BE2C (cell line): ENCODE results near the gene ENOX1.

Source experiments
- DNase-seq: peaks from one replicate; pipeline ENCODE4 v3.0.0-alpha.2; 2020
- H3K27me3 ChIP-seq: fragments of 250-450 bp; sonication (Bioruptor Pico); 2 replicates; pipeline ENCODE4 v1.5.1; 2020; ENCODE audit warnings: mild to moderate bottlenecking
- H3K36me3 ChIP-seq: fragments of 250-450 bp; sonication (Bioruptor Pico); 2 replicates; pipeline ENCODE4 v1.5.1; 2020; ENCODE audit warnings: mild to moderate bottlenecking
- H3K4me1 ChIP-seq: fragments of 250-450 bp; sonication (Bioruptor Pico); 2 replicates; pipeline ENCODE4 v1.5.1; 2020
- H3K4me3 ChIP-seq: 2 replicates; pipeline ENCODE4 v1.5.1; 2011; ENCODE audit warnings: low read depth, low read length
- H3K9me3 ChIP-seq: fragments of 250-450 bp; sonication (Bioruptor Pico); 2 replicates; pipeline ENCODE4 v1.5.1; 2020
- TF ChIP-seq, protein P1 (sequence below): IDR thresholded peaks from 2 replicates; pipeline ENCODE4 v1.5.1; 2012; ENCODE audit warnings: mild to moderate bottlenecking, low read depth, low read length

ENOX1 gene

GRCh38 chr13:43816401-43816889 lies 29.7 kb upstream of the ENOX1 start:
- H3K36me3 ChIP-seq: no peaks in the 10 kb centered on the region
- no peaks in the 10 kb centered on the region for H3K27me3 ChIP-seq
- H3K4me1 ChIP-seq: no peaks in the 10 kb centered on the region; the same call in 1 of the 2 replicates
- H3K4me3 ChIP-seq: no peak overlapping the region
- TF ChIP-seq, protein P1, sequence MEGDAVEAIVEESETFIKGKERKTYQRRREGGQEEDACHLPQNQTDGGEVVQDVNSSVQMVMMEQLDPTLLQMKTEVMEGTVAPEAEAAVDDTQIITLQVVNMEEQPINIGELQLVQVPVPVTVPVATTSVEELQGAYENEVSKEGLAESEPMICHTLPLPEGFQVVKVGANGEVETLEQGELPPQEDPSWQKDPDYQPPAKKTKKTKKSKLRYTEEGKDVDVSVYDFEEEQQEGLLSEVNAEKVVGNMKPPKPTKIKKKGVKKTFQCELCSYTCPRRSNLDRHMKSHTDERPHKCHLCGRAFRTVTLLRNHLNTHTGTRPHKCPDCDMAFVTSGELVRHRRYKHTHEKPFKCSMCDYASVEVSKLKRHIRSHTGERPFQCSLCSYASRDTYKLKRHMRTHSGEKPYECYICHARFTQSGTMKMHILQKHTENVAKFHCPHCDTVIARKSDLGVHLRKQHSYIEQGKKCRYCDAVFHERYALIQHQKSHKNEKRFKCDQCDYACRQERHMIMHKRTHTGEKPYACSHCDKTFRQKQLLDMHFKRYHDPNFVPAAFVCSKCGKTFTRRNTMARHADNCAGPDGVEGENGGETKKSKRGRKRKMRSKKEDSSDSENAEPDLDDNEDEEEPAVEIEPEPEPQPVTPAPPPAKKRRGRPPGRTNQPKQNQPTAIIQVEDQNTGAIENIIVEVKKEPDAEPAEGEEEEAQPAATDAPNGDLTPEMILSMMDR: no peak
- no peaks in the 10 kb centered on the region for H3K9me3 ChIP-seq
- DNase-seq: no peak

- H3K4me3 ChIP-seq: no peak overlapping the region
- H3K27me3 ChIP-seq: no peaks in the 10 kb centered on the region
- no peaks in the 10 kb centered on the region for H3K9me3 ChIP-seq
- DNase-seq: peak; percentile 52
- no peaks in the 10 kb centered on the region for H3K36me3 ChIP-seq
- TF ChIP-seq, protein P1: no peak
- H3K4me1 ChIP-seq: no peaks in the 10 kb centered on the region; the same call in 1 of the 2 replicates
These were observed 28.4 kb upstream of the ENOX1 start for GRCh38 chr13:43815204-43815603.

GRCh38 chr13:43808676-43809075 lies 21.9 kb upstream of the ENOX1 start:
- TF ChIP-seq, protein P1: no peak
- no peaks in the 10 kb centered on the region for H3K27me3 ChIP-seq
- H3K36me3 ChIP-seq: no peaks in the 10 kb centered on the region
- H3K9me3 ChIP-seq: no peaks in the 10 kb centered on the region
- H3K4me3 ChIP-seq: no peak overlapping the region
- peaks cover 9% of the 10 kb centered on the region for H3K4me1 ChIP-seq
- DNase-seq: no peak

GRCh38 chr13:43805681-43806128 lies 18.9 kb upstream of the ENOX1 start:
- no peak for DNase-seq
- TF ChIP-seq, protein P1: no peak
- Histone ChIP-seq H3K4me1 (peaks cover 9% of the 10 kb centered on the region), H3K4me3 (no peak overlapping the region), H3K36me3 (no peaks in the 10 kb centered on the region), H3K9me3 (no peaks in the 10 kb centered on the region), H3K27me3 (no peaks in the 10 kb centered on the region)

- TF ChIP-seq, protein P1: no peak
- H3K36me3 ChIP-seq: no peaks in the 10 kb centered on the region
- no peak overlapping the region for H3K4me3 ChIP-seq
- DNase-seq: no peak
- H3K9me3 ChIP-seq: no peaks in the 10 kb centered on the region
- H3K27me3 ChIP-seq: no peaks in the 10 kb centered on the region
- H3K4me1 ChIP-seq: peaks cover 9% of the 10 kb centered on the region
These were observed 18.3 kb upstream of the ENOX1 start for GRCh38 chr13:43805071-43805468.

DNA sequence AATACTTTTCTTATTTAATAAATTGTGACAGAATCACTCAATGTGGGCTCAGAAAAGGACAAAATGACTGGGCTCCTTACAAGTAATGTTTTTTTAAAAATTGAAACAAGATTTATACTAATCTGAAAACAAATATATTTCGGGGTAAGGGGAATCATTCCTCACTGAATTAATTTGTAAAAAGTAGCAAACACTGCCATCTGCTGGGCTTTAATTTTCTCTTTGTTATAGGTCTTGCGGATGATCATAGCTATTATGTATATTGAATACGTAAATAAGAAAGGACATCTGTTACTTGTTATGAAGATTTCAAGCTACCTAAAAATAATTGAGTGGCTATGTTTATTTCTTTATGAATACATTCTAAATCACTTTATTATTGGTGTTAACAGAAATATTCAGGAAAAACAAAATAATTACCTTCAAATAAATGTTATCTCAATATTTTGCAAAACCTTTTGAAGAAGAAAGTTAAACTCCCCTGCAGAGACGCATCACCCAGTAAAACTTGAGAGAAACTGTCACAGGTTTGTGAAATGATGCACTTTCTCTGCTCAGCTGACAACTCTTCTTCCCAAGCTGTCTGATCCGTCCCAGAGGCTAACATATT lies 17.8 kb upstream of the ENOX1 start:
- no peak overlapping the region for H3K4me3 ChIP-seq
- no peaks in the 10 kb centered on the region for H3K9me3 ChIP-seq
- TF ChIP-seq, protein P1: peak; percentile 45
- no peaks in the 10 kb centered on the region for H3K36me3 ChIP-seq
- peak; percentile 49 for DNase-seq
- peaks cover 9% of the 10 kb centered on the region for H3K4me1 ChIP-seq
- no peaks in the 10 kb centered on the region for H3K27me3 ChIP-seq
